PFSK-1 (cell line): ENCODE data around the gene PSMB7.

ENCODE experiments used
- POLR2AphosphoS5 ChIP-seq: IDR thresholded peaks from 2 replicates; pipeline ENCODE4 v1.6.1; 2012; ENCODE audit warnings: low read depth, mild to moderate bottlenecking, control low read depth, low read length, moderate library complexity
- REST ChIP-seq, 2 experiments: IDR thresholded peaks; 2 replicates each; pipeline versions ENCODE4 v1.6.1 to v1.8.0; 2011 to 2012; ENCODE audit warnings: low read depth in 2 of 2, low read length in 2 of 2, control low read depth in 1 of 2, inconsistent platforms in 1 of 2, mild to moderate bottlenecking in 1 of 2, moderate library complexity in 1 of 2; ENCODE audit not compliant: insufficient read depth in 1 of 2
- SIN3A ChIP-seq: IDR thresholded peaks from 2 replicates; pipeline ENCODE4 v1.6.1; 2012; ENCODE audit warnings: mild to moderate bottlenecking, low read length, moderate library complexity, borderline replicate concordance; ENCODE audit not compliant: insufficient read depth

- no peak for TF ChIP-seq POLR2AphosphoS5
- TF ChIP-seq REST (IDR thresholded peaks at IDR 0.05; ENCODE audit: insufficient read depth in 1 of 2, low read depth in 2 of 2, low read length in 2 of 2), result no peak
- no peak for TF ChIP-seq SIN3A
These were observed 93.3 kb downstream of the PSMB7 start for GRCh38 chr9:124321935-124322334.
